Stimulated activated CD8-positive, alpha-beta memory T cell treated with anti-CD3 and anti-CD28 coated beads, Interleukin-7, amount 100 ng/mL, for 1 hour (primary cell): ENCODE measurements around the gene TRIM25.

Experiments used
- DNase-seq, 2 donors: peaks; one replicate each; pipeline ENCODE4 v3.0.0-alpha.2; 2020; ENCODE audit warnings: low read depth in 2 of 2

TRIM25 gene

DNA sequence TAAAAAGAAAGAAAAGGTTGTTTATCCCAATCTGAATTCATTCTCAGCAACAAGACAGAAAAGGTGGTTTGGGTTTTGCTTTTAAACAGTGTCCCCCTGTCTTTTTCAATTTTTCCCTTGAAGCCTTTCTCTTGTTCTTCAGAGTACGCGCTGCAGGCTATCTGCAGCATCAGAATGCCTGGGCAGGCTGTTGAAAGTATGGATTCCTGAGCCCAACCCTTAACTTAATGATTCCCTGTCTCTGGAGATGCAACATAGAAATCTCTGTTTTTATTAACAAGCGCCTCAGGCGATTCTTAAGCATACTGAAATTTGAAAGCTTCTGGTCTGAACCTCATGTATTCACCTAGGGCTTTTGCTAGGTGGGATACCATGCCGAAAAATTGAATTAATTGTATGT, 47.8 kb downstream of the TRIM25 start:
- DNase-seq, result no peak

DNA sequence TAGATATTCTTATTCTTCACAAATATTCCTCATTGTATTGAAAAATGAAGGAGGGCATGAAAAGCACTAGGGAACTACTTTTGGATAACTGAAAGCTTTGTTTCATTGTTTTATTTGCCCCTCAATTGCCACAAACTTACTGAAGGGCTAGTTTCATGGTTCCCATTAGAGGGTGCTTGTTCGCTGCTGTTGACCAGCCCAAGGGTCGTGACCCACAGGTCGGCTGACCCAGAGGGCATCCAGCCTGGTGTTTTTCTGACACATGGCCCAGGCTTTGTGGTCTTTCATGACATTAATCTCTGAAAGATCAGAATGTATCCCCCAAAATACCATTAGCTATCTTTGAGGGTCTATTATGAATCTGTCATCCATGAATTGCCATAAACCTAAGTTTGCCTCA, 49.9 kb downstream of the TRIM25 start:
- no peak for DNase-seq

DNA sequence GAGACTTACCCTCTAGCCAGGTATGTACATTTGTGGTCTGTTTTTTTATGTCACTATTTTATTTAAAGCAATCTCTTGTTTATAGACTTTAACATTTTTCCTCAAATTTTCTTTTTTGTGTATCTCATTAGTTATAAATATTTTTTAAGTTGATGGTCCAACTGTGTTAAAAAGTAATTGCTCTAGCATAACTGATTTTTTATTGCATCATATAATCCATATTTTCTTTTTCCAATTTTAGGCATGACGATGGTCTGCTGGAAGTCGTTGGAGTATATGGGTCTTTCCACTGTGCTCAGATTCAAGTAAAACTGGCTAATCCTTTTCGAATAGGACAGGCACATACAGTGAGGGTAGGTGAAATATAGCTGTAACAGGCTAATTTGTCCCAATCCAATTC, 52.0 kb downstream of the TRIM25 start:
- no peak for DNase-seq

DNA sequence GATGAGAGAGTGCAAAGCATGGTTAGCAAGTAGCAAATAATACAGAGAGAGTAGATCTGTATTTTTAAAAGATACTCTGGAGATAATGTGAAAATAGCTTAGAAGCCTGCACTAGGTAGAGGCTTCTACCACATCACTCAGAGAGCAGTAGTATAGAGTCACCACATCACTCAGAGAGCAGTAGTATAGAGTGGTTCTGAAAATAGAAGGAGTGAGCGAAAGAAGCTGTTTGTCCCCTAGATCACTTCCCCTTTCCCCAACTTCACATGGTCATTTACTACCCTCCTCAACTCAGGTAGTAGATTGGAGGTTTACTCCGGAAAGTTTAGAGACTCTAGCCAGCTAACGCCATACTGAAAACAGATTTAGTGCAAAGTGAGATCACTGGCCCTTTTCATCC, 62.8 kb downstream of the TRIM25 start:
- DNase-seq, result no peak

- no peak for DNase-seq
Measured at GRCh38 chr17:56850591-56850990, 63.3 kb downstream of the TRIM25 start.

- DNase-seq, result no peak
Measured at GRCh38 chr17:56849131-56849530, 64.7 kb downstream of the TRIM25 start.

GRCh38 chr17:56847106-56847505, 66.7 kb downstream of the TRIM25 start:
- no peak for DNase-seq

GRCh38 chr17:56845934-56846333, 67.9 kb downstream of the TRIM25 start:
- DNase-seq, result no peak

GRCh38 chr17:56842577-56842976, 71.3 kb downstream of the TRIM25 start:
- no peak for DNase-seq

DNA sequence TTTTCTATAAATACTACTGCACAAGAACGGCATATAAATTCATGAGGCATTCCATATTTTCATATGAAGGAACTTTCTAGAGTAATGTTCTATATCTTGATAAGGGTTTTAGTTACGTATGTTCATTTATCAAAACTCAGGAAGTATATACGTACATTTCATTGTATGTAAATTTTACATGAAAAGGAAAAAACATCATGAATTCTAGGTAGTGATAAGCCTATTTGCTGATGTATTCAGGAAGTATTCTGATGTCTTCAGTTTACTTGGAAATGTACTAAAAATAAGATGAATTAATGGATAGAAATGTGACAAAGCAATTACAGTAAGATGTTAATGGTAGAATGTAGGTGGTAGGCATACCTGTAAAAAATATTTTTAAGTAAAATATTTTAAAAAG, 75.2 kb downstream of the TRIM25 start:
- no peak for DNase-seq
